Endodermal cell (in vitro differentiated cells): ENCODE results near the gene CCL22. TPM values are rescaled to one million over a fixed set of nuclear protein-coding genes. Genes with fewer than 3 reads are reported as not detected.

Experiments used
- DNase-seq: peaks from one replicate; pipeline ENCODE4 v3.0.0-alpha.2; 2017
- H3K27ac ChIP-seq: 2 replicates; pipeline ENCODE4 v1.5.1; 2013; ENCODE audit warnings: mild to moderate bottlenecking, low read depth, low read length, moderate library complexity
- H3K27me3 ChIP-seq: 2 replicates; pipeline ENCODE4 v1.6.1; 2013; ENCODE audit warnings: mild to moderate bottlenecking, low read length, moderate library complexity; ENCODE audit not compliant: insufficient read depth, control insufficient read depth, poor library complexity, severe bottlenecking
- H3K36me3 ChIP-seq: 2 replicates; pipeline ENCODE4 v1.7.0; 2013; ENCODE audit warnings: mild to moderate bottlenecking, low read length, moderate library complexity; ENCODE audit not compliant: control insufficient read depth, insufficient read depth
- H3K4me1 ChIP-seq: one replicate; pipeline ENCODE4 v1.7.0; 2013; ENCODE audit warnings: low read length; ENCODE audit not compliant: control insufficient read depth, insufficient read depth
- H3K4me3 ChIP-seq: 2 replicates; pipeline ENCODE4 v1.5.1; 2013; ENCODE audit warnings: mild to moderate bottlenecking, low read length, moderate library complexity
- H3K9ac ChIP-seq: 2 replicates; pipeline ENCODE4 v1.6.1; 2013; ENCODE audit warnings: mild to moderate bottlenecking, low read length, moderate library complexity; ENCODE audit not compliant: poor library complexity, severe bottlenecking; ENCODE audit errors: extremely low read depth
- H3K9me3 ChIP-seq: 2 replicates; pipeline ENCODE4 v1.6.1; 2013; ENCODE audit warnings: mild to moderate bottlenecking, low read length, moderate library complexity; ENCODE audit not compliant: control insufficient read depth
- H3K27ac Mint-ChIP-seq: 2 replicates; pipeline ENCODE4 v1.8.0; 2020; ENCODE audit warnings: mixed read lengths
- H3K27me3 Mint-ChIP-seq: 2 replicates; pipeline ENCODE4 v1.8.0; 2021; ENCODE audit warnings: mild to moderate bottlenecking, mixed read lengths; ENCODE audit not compliant: insufficient read depth
- H3K36me3 Mint-ChIP-seq: 2 replicates; pipeline ENCODE4 v1.8.0; 2020; ENCODE audit warnings: low read depth, mixed read lengths
- H3K4me1 Mint-ChIP-seq: 2 replicates; pipeline ENCODE4 v1.8.0; 2020; ENCODE audit warnings: mixed read lengths
- H3K4me3 Mint-ChIP-seq: 2 replicates; pipeline ENCODE4 v1.8.0; 2020; ENCODE audit warnings: mild to moderate bottlenecking, moderate library complexity, mixed read lengths
- H3K9me3 Mint-ChIP-seq: 2 replicates; pipeline ENCODE4 v1.8.0; 2020; ENCODE audit warnings: mild to moderate bottlenecking, mixed read lengths
- CTCF ChIP-seq: fragments of 200-600 bp; sonication (generic); conservative IDR thresholded peaks from 2 replicates; pipeline ENCODE4 v1.5.0; 2021; ENCODE audit warnings: antibody characterized with exemption, mild to moderate bottlenecking
- WGBS, 2 experiments: methylation state at CpG; one replicate each; pipeline versions ENCODE4 v1.1.5 to v1.1.7; 2013; ENCODE audit warnings: missing lambda C conversion rate in 2 of 2, mixed read lengths in 1 of 2; ENCODE audit not compliant: insufficient coverage in 1 of 2, insufficient read length in 1 of 2; 5-methylcytosine and 5-hydroxymethylcytosine counted together
- total RNA-seq, 2 donors: library from RNA; stranded (reverse); fragmentation: NEBNext Ultra II Directional in 1 of 2; extraction: Animal tissue kit (Norgen Biotek cat#: 25700) in 1 of 2; gene quantifications; 2 replicates in 1 of 2; 3 replicates in 1 of 2; pipeline ENCODE4 v1.2.1, GENCODE V29; 2021

The CCL22 gene
- total RNA-seq, 2 donors from 2014 or later = not detected

DNA sequence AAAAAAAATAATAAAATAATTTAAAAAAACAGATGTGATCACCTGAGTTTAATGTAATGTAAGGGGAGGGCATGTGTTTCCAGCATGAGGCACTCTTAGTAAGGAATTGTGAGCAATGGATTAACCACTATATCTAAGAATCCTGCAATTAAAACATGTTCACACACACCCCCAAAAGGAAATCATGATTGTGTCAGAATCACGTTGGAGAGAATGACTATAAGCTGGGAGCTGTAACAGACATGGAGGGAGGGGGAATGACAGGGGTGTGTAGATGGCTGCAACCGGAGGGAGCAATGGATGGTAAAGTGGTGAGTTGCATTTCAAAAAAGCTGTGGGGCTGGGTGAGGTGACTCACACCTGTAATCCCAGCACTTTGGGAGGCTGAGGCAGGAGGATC lies 13.6 kb upstream of the CCL22 start:
- TF ChIP-seq CTCF = no peak
- Mint-ChIP-seq H3K4me3 (no peak overlapping the region), H3K27ac (no peak overlapping the region), H3K4me1 (no peaks in the 10 kb centered on the region), H3K36me3 (no peaks in the 10 kb centered on the region), H3K9me3 (no peaks in the 10 kb centered on the region), H3K27me3 (peaks cover 17% of the 10 kb centered on the region)
- 86 to 100% methylated on average over 1 to 2 of the region's 2 CpGs for WGBS, 2 experiments
- DNase-seq = no peak
- Histone ChIP-seq H3K27ac (no peak overlapping the region), H3K36me3 (no peaks in the 10 kb centered on the region), H3K4me1 (no peaks in the 10 kb centered on the region), H3K9me3 (no peaks in the 10 kb centered on the region), H3K27me3 (peaks cover 5% of the 10 kb centered on the region), H3K4me3 (no peak overlapping the region), H3K9ac (no peak overlapping the region)

DNA sequence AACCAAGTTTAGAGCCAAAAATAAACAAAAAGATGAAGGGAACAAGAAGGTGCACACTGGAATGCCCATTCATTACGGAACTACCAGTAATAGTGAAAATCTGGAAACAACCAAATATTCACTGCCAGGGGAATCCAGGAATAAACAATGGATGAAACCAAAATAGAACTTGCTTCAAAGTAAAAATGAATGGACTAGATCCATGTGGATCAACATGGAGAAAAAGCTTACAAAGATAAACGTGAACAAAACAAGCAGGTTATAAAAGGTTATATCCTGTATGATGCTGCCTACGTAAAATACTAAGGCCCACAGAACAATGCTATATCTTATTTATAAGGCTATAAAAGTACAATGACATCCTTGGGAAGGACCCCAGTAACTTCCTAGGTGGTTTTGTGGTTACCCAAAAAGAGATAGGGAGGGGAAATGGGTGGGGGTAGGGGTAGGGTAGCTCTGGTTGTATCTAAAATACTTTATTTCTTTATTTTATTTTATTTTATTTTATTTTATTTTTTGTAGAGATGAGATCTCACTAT lies 12.8 kb upstream of the CCL22 start:
- no peak for DNase-seq
- Mint-ChIP-seq H3K27me3 (peaks cover 18% of the 10 kb centered on the region), H3K4me1 (no peaks in the 10 kb centered on the region), H3K27ac (no peak overlapping the region), H3K9me3 (no peaks in the 10 kb centered on the region), H3K36me3 (no peaks in the 10 kb centered on the region), H3K4me3 (no peak overlapping the region)
- H3K27me3 ChIP-seq = peaks cover 5% of the 10 kb centered on the region
- 91 to 92% methylated on average over 2 of the region's 3 CpGs for WGBS, 2 experiments
- H3K27ac ChIP-seq = no peak overlapping the region
- H3K4me1 ChIP-seq = no peaks in the 10 kb centered on the region
- TF ChIP-seq CTCF = no peak
- H3K9ac ChIP-seq = no peak overlapping the region
- no peaks in the 10 kb centered on the region for H3K36me3 ChIP-seq
- no peak overlapping the region for H3K4me3 ChIP-seq
- no peaks in the 10 kb centered on the region for H3K9me3 ChIP-seq

DNA sequence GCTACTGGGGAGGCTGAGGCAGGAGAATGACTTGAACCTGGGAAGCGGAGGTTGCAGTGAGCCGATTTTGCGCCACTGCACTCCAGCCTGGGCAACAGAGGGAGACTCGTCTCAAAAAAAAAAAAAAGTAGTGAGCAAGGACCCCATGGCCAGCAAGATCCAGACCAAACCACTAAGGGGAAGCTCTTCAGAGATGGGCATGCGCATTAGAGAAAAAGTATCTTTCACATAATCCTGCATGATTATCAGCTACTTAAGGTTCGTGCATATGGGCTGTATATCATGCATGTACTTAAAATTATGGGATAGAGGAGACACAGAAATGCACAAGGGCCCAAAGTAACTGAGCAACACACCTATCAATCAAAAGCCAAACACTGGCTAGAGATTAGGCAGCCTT lies 10.7 kb upstream of the CCL22 start:
- H3K4me3 ChIP-seq = no peak overlapping the region
- no peaks in the 10 kb centered on the region for H3K36me3 ChIP-seq
- Mint-ChIP-seq H3K27me3 (peaks cover 16% of the 10 kb centered on the region), H3K4me3 (no peak overlapping the region), H3K9me3 (no peaks in the 10 kb centered on the region), H3K4me1 (no peaks in the 10 kb centered on the region), H3K36me3 (no peaks in the 10 kb centered on the region), H3K27ac (no peak overlapping the region)
- WGBS, 2 experiments = 91% methylated on average over 4 to 6 of the region's 6 CpGs
- no peaks in the 10 kb centered on the region for H3K4me1 ChIP-seq
- H3K27me3 ChIP-seq = peaks cover 5% of the 10 kb centered on the region
- no peak for DNase-seq
- no peak overlapping the region for H3K9ac ChIP-seq
- no peaks in the 10 kb centered on the region for H3K9me3 ChIP-seq
- no peak overlapping the region for H3K27ac ChIP-seq
- TF ChIP-seq CTCF = no peak
